Common myeloid progenitor, CD34-positive (primary cell): Measurements from ENCODE around the gene ANAPC7.
"Not testable (repeated sequence)": the region's sequence is repeated elsewhere in the genome, so short reads cannot be mapped to it uniquely, and the experiment has no call there.

ENCODE experiments used
- CTCF ChIA-PET: fragments of 350-600 bp; sonication (Branson Sonifier 250); formaldehyde crosslinking; loops from one replicate; lab custom pipeline; 2021; ENCODE audit warnings: antibody characterized with exemption; lab: Charles Lee
- POLR2A ChIA-PET: fragments of 350-600 bp; sonication (Branson Sonifier 250); formaldehyde crosslinking; loops from one replicate; lab custom pipeline; 2021; ENCODE audit warnings: antibody characterized with exemption; lab: Charles Lee
- DNase-seq, 3 donors: peaks; one replicate each; pipeline versions ENCODE4 v3.0.0 to v3.0.0-alpha.2; 2013
- H3K27ac ChIP-seq, 2 experiments: 1 replicate in 1 of 2; 2 replicates in 1 of 2; pipeline ENCODE4 v1.7.0; 2013; ENCODE audit warnings: inconsistent platforms in 2 of 2, low read length in 2 of 2, mild to moderate bottlenecking in 2 of 2, low read depth in 1 of 2, moderate library complexity in 1 of 2; ENCODE audit not compliant: severe bottlenecking in 2 of 2, insufficient read depth in 1 of 2, poor library complexity in 1 of 2
- H3K27me3 ChIP-seq, 5 experiments: replicated peaks in 2 of 5; 1 replicate in 3 of 5; 2 replicates in 2 of 5; pipeline versions ENCODE4 v1.6.1 to v1.7.0; 2013; ENCODE audit warnings: low read length in 4 of 5, mild to moderate bottlenecking in 2 of 5, moderate library complexity in 2 of 5, inconsistent platforms in 1 of 5; ENCODE audit not compliant: insufficient read depth in 5 of 5, control insufficient read depth in 4 of 5
- H3K36me3 ChIP-seq, 4 experiments: 1 replicate in 2 of 4; 2 replicates in 2 of 4; pipeline versions ENCODE4 v1.6.1 to v1.7.0; 2013; ENCODE audit warnings: low read length in 3 of 4, control low read depth in 1 of 4, mild to moderate bottlenecking in 1 of 4; ENCODE audit not compliant: control insufficient read depth in 4 of 4, insufficient read depth in 4 of 4
- H3K4me1 ChIP-seq, 4 experiments: 1 replicate in 3 of 4; 2 replicates in 1 of 4; pipeline versions ENCODE4 v1.6.1 to v1.7.1; 2013; ENCODE audit warnings: low read length in 3 of 4, mild to moderate bottlenecking in 3 of 4, control low read depth in 1 of 4, inconsistent platforms in 1 of 4, moderate library complexity in 1 of 4; ENCODE audit not compliant: control insufficient read depth in 4 of 4, insufficient read depth in 4 of 4; ENCODE audit errors: control extremely low read depth in 1 of 4
- H3K4me3 ChIP-seq, 7 experiments: 1 replicate in 4 of 7; 2 replicates in 3 of 7; pipeline versions ENCODE4 v1.5.1 to v1.7.0; 2013; ENCODE audit warnings: mild to moderate bottlenecking in 7 of 7, low read length in 6 of 7, moderate library complexity in 6 of 7, inconsistent platforms in 2 of 7, low read depth in 2 of 7, control low read depth in 1 of 7; ENCODE audit not compliant: insufficient read depth in 4 of 7, control insufficient read depth in 1 of 7; ENCODE audit errors: extremely low read depth in 1 of 7
- H3K9me3 ChIP-seq, 5 experiments: 1 replicate in 4 of 5; 2 replicates in 1 of 5; pipeline versions ENCODE4 v1.6.1 to v1.7.1; 2013; ENCODE audit warnings: low read length in 4 of 5, mild to moderate bottlenecking in 2 of 5, inconsistent platforms in 1 of 5, low read depth in 1 of 5, moderate library complexity in 1 of 5; ENCODE audit not compliant: control insufficient read depth in 4 of 5, insufficient read depth in 2 of 5; ENCODE audit errors: control extremely low read depth in 1 of 5
- WGBS: methylation state at CpG from one replicate; pipeline ENCODE4 v1.1.5; 2013; ENCODE audit not compliant: insufficient coverage; 5-methylcytosine and 5-hydroxymethylcytosine counted together

ANAPC7 gene

GRCh38 chr12:110358384-110359097 is 45.0 kb downstream of the ANAPC7 start:
- POLR2A ChIA-PET, H3K36me3 ChIP-seq, H3K27me3 ChIP-seq, H3K4me3 ChIP-seq, H3K9me3 ChIP-seq, H3K27ac ChIP-seq: not testable (repeated sequence)
- CTCF ChIA-PET, result interaction anchor here (1.0 to 3.8 kb wide), 4 partner anchors 9 to 64 kb away, joined by 3 to 14 read pairs (median 4); no protein-coding TSS in a partner anchor
- WGBS, result 97% methylated on average over 5 of the region's 8 CpGs
- peaks cover 12 to 25% (median 18%) of the 10 kb centered on the region in 4 experiments for H3K4me1 ChIP-seq
- peak; percentile 39 to 70 (median 68) for DNase-seq

- CTCF ChIA-PET, result interaction anchor here (1.3 to 3.0 kb wide), 4 partner anchors 10 to 77 kb away, joined by 3 to 7 read pairs (median 5); no protein-coding TSS in a partner anchor
- peak; percentile 46 to 74 (median 63) for DNase-seq
- H3K4me3 ChIP-seq, result peak overlapping the region in 4 of 7 experiments; percentile 22 to 61 (median 26)
- H3K27me3 ChIP-seq, result no peaks in the 10 kb centered on the region
- H3K36me3 ChIP-seq, result peaks cover 0 to 7% (median 0%) of the 10 kb centered on the region in 4 experiments
- no peaks in the 10 kb centered on the region for H3K9me3 ChIP-seq
- H3K27ac ChIP-seq, result peak overlapping the region in 1 of 2 experiments; percentile 44
- peaks cover 24 to 50% (median 44%) of the 10 kb centered on the region in 4 experiments for H3K4me1 ChIP-seq
- POLR2A ChIA-PET, result no interaction called here
- WGBS, result 6% methylated on average over 2 of the region's 3 CpGs
These were observed 48.4 kb downstream of the ANAPC7 start for GRCh38 chr12:110355073-110355472.

- POLR2A ChIA-PET, result interaction anchor here (0.5 to 1.6 kb wide), 2 partner anchors 10 to 77 kb away, joined by 9 read pairs; no protein-coding TSS in a partner anchor
- peaks cover 0 to 7% (median 0%) of the 10 kb centered on the region in 4 experiments for H3K36me3 ChIP-seq
- 3% methylated on average over 4 of the region's 7 CpGs for WGBS
- H3K27ac ChIP-seq, result peak overlapping the region; percentile 87 to 89
- no peaks in the 10 kb centered on the region for H3K27me3 ChIP-seq
- DNase-seq, result peak; percentile 91 to 99 (median 97)
- peaks cover 27 to 58% (median 52%) of the 10 kb centered on the region in 4 experiments for H3K4me1 ChIP-seq
- CTCF ChIA-PET, result interaction anchor here (0.7 to 2.5 kb wide), 13 partner anchors 9 to 80 kb away, joined by 3 to 11 read pairs (median 3); partner anchors contain the start of gene ATP2A2
- no peaks in the 10 kb centered on the region for H3K9me3 ChIP-seq
- peak overlapping the region in 3 of 7 experiments; percentile 5 to 61 (median 24) for H3K4me3 ChIP-seq
These were observed 49.2 kb downstream of the ANAPC7 start for GRCh38 chr12:110354172-110354780.

- H3K27ac ChIP-seq, result peak overlapping the region; percentile 87 to 89
- peak overlapping the region in 2 of 7 experiments; percentile 38 to 46 for H3K4me3 ChIP-seq
- H3K36me3 ChIP-seq, result peaks cover 0 to 12% (median under 1%) of the 10 kb centered on the region in 4 experiments
- H3K27me3 ChIP-seq, result no peaks in the 10 kb centered on the region
- 80% methylated on average over 10 of the region's 13 CpGs for WGBS
- DNase-seq, result no peak
- ChIA-PET POLR2A (interaction anchor here (0.5 to 1.6 kb wide), 2 partner anchors 10 to 78 kb away, joined by 9 read pairs; no protein-coding TSS in a partner anchor), CTCF (interaction anchor here (0.7 to 2.5 kb wide), 13 partner anchors 8 to 81 kb away, joined by 3 to 11 read pairs (median 3); partner anchors contain the start of gene ATP2A2)
- peaks cover 30 to 66% (median 61%) of the 10 kb centered on the region in 4 experiments for H3K4me1 ChIP-seq
- H3K9me3 ChIP-seq, result no peaks in the 10 kb centered on the region
These were observed 50.1 kb downstream of the ANAPC7 start for GRCh38 chr12:110353211-110353965.

- H3K4me1 ChIP-seq, result peaks cover 30 to 72% (median 69%) of the 10 kb centered on the region in 4 experiments
- H3K4me3 ChIP-seq, result no peak overlapping the region
- no peaks in the 10 kb centered on the region for H3K9me3 ChIP-seq
- H3K36me3 ChIP-seq, result peaks cover 0 to 22% (median 7%) of the 10 kb centered on the region in 4 experiments
- CTCF ChIA-PET, result interaction anchor here (0.9 to 2.5 kb wide), 4 partner anchors 12 to 78 kb away, joined by 3 to 11 read pairs (median 6); no protein-coding TSS in a partner anchor
- H3K27me3 ChIP-seq, result no peaks in the 10 kb centered on the region
- peak overlapping the region; percentile 10 to 87 for H3K27ac ChIP-seq
- POLR2A ChIA-PET, result interaction anchor here (0.7 kb wide), 1 partner anchor 24 kb away, joined by 3 read pairs; no protein-coding TSS in a partner anchor
- DNase-seq, result no peak
- 97% methylated on average over 3 of the region's 3 CpGs for WGBS
These were observed 51.1 kb downstream of the ANAPC7 start for GRCh38 chr12:110352401-110352800.

- CTCF ChIA-PET, result interaction anchor here (1.0 to 3.5 kb wide), 3 partner anchors 12 to 28 kb away, joined by 3 to 31 read pairs (median 4); no protein-coding TSS in a partner anchor
- 100% methylated on average over 3 of the region's 8 CpGs for WGBS
- Histone ChIP-seq H3K4me1 (peaks cover 30 to 72% (median 70%) of the 10 kb centered on the region in 4 experiments), H3K27me3 (no peaks in the 10 kb centered on the region), H3K4me3 (no peak overlapping the region), H3K9me3 (no peaks in the 10 kb centered on the region), H3K36me3 (peaks cover 2 to 30% (median 17%) of the 10 kb centered on the region in 4 experiments), H3K27ac (peak overlapping the region; percentile 34 to 71)
- no peak for DNase-seq
- POLR2A ChIA-PET, result no interaction called here
These were observed 52.4 kb downstream of the ANAPC7 start for GRCh38 chr12:110351119-110351518.
